HepG2 (cell line): Measurements from ENCODE around the gene BABAM1. TPM values are rescaled to one million over a fixed set of nuclear protein-coding genes. Genes with fewer than 3 reads are reported as not detected.

Experiments
- ATAC-seq: fragments of 200-7000 bp; cut with Tn5 transposase; 3 replicates; pipeline ENCODE4 v1.9.1; 2020; ENCODE audit warnings: mild to moderate bottlenecking, moderate library complexity
- BruUV-seq: library from RNA; stranded (reverse); fragments of 400-500 nt; replicated peaks from 2 replicates; lab custom pipeline; 2021; lab: Mats Ljungman, UMichigan
- CTCF ChIA-PET: fragments of 300-600 bp; formaldehyde crosslinking; extraction: SDS; loops from one replicate; lab custom pipeline; 2021; ENCODE audit warnings: low total read pairs, inconsistent platforms, low intra/inter-chr PET ratio; lab: Yijun Ruan, JAX
- POLR2A ChIA-PET: fragments of 350-600 bp; sonication (Branson Sonifier 250); formaldehyde crosslinking; loops from one replicate; lab custom pipeline; 2020; ENCODE audit warnings: antibody characterized with exemption, inconsistent platforms; lab: Yijun Ruan, JAX
- DNase-seq: peaks from one replicate; pipeline ENCODE4 v3.0.0-alpha.2; 2015; ENCODE audit warnings: low spot score
- FAIRE-seq: peaks from 3 replicates; lab custom pipeline; 2011; peaks lifted over from hg19 to GRCh38; lab: Jason Lieb, UNC
- H2AFZ ChIP-seq: one replicate; pipeline ENCODE4 v1.6.1; 2011; ENCODE audit warnings: low read length, inconsistent platforms
- H3K27ac ChIP-seq: fragments of 300-600 bp; 3 replicates; pipeline ENCODE4 v1.8.0; 2011; ENCODE audit warnings: mixed run types, mild to moderate bottlenecking, mixed read lengths, low read length, inconsistent platforms; ENCODE audit not compliant: insufficient read depth; ENCODE audit errors: extremely low read length
- H3K27me3 ChIP-seq, 2 experiments: fragments of 200-600 bp in 1 of 2; 2 replicates in 1 of 2; 3 replicates in 1 of 2; pipeline versions ENCODE4 v1.6.0 to v1.8.0; 2011; ENCODE audit warnings: low read length in 2 of 2, mild to moderate bottlenecking in 2 of 2, moderate library complexity in 2 of 2, inconsistent platforms in 1 of 2; ENCODE audit not compliant: insufficient read depth in 2 of 2, control insufficient read depth in 1 of 2
- H3K36me3 ChIP-seq, 2 experiments: fragments of 200-600 bp in 1 of 2; replicated peaks in 1 of 2; 2 replicates in 1 of 2; 3 replicates in 1 of 2; pipeline versions ENCODE4 v1.5.1 to v1.8.0; 2011; ENCODE audit warnings: low read length in 2 of 2, inconsistent platforms in 1 of 2; ENCODE audit not compliant: insufficient read depth in 2 of 2, control insufficient read depth in 1 of 2
- H3K4me1 ChIP-seq: 2 replicates; pipeline ENCODE4 v1.5.1; 2012; ENCODE audit warnings: low read length, inconsistent platforms; ENCODE audit not compliant: insufficient read depth
- H3K4me2 ChIP-seq: 2 replicates; pipeline ENCODE4 v1.6.0; 2011; ENCODE audit warnings: low read depth, low read length, inconsistent platforms
- H3K4me3 ChIP-seq, 3 experiments: fragments of 200-600 bp in 1 of 3; sonication (generic), shearing (Covaris generic) in 1 of 3; replicated peaks in 1 of 3; 2 replicates each; pipeline ENCODE4 v1.5.1; 2011 to 2016; ENCODE audit warnings: low read length in 3 of 3, inconsistent platforms in 2 of 3, low read depth in 2 of 3, mild to moderate bottlenecking in 2 of 3, control low read depth in 1 of 3, mixed read lengths in 1 of 3; ENCODE audit not compliant: insufficient read depth in 1 of 3
- H3K79me2 ChIP-seq: one replicate; pipeline ENCODE4 v1.6.1; 2011; ENCODE audit warnings: low read length, inconsistent platforms; ENCODE audit not compliant: insufficient read depth
- H3K9ac ChIP-seq: 2 replicates; pipeline ENCODE4 v1.6.0; 2011; ENCODE audit warnings: mild to moderate bottlenecking, low read depth, low read length, inconsistent platforms; ENCODE audit not compliant: insufficient read depth
- H3K9me3 ChIP-seq: 2 replicates; pipeline ENCODE4 v1.5.1; 2012; ENCODE audit warnings: mild to moderate bottlenecking, low read length
- H4K20me1 ChIP-seq: 2 replicates; pipeline ENCODE4 v1.6.0; 2011; ENCODE audit warnings: inconsistent platforms, mild to moderate bottlenecking, low read length, moderate library complexity; ENCODE audit not compliant: insufficient read depth
- CBFB ChIP-seq: sonication (generic); formaldehyde crosslinking; IDR thresholded peaks from 2 replicates; pipeline ENCODE4 v1.4.0; 2020; ENCODE audit warnings: missing genetic modification reagents
- RBM22 ChIP-seq: fragments of 200-400 bp; formaldehyde crosslinking; optimal IDR thresholded peaks from 2 replicates; pipeline ENCODE3; 2017; ENCODE audit warnings: mild to moderate bottlenecking, low read length, moderate library complexity
- ZNF816 ChIP-seq: sonication (generic); formaldehyde crosslinking; IDR thresholded peaks from 2 replicates; pipeline ENCODE4 v1.8.0; 2022; ENCODE audit warnings: missing genetic modification reagents, mild to moderate bottlenecking, borderline replicate concordance
- WGBS: methylation state at CpG from one replicate; pipeline ENCODE4 v1.1.6; 2017; ENCODE audit warnings: low lambda C conversion rate; 5-methylcytosine and 5-hydroxymethylcytosine counted together
- in situ Hi-C: cut with HindIII; loops from 2 replicates; pipeline ENCODE4 v1.10.0; 2017; ENCODE audit warnings: low pct_unique_long_range_greater_than_20kb; ENCODE audit not compliant: extremely low pct_ligation_motif_present
- intact Hi-C: fragments of 100-400 bp; cut with micrococcal nuclease; formaldehyde crosslinking; loops from one replicate; pipeline ENCODE4 v1.10.0; 2022; ENCODE audit not compliant: unreplicated experiment
- polyA plus RNA-seq, 8 experiments: library from polyadenylated mRNA; depleted of rRNA in 3 of 8; stranded (reverse) in 7 of 8; unstranded in 1 of 8; fragments of >200 nt; fragmentation: Illumina TruSeq in 4 of 8; extraction: Trizol in 4 of 8; gene quantifications; 2 replicates each; pipeline versions ENCODE4 v1.2.1 to v1.2.3, GENCODE V29; 2011 to 2016; ENCODE audit warnings: low read depth in 4 of 8, missing spikeins in 1 of 8, mixed read lengths in 1 of 8; ENCODE audit not compliant: insufficient read depth in 1 of 8
- total RNA-seq, 5 experiments: library from RNA; depleted of rRNA; stranded (reverse); fragments of >200 nt; fragmentation: Illumina TruSeq; extraction: Trizol; gene quantifications; 2 replicates each; pipeline ENCODE4 v1.2.3, GENCODE V29; 2016; ENCODE audit warnings: low read depth in 1 of 5
- TF ChIP-seq, protein P1 (sequence below): sonication (generic); formaldehyde crosslinking; IDR thresholded peaks from 2 replicates; pipeline ENCODE4 v1.8.0; 2022; ENCODE audit warnings: mild to moderate bottlenecking, missing genetic modification reagents, borderline replicate concordance

The BABAM1 gene
- total and polyA plus RNA-seq, 2 of the 13 experiments (the other 11 are each of a cell fraction or from before 2014, with no cell fraction given): 70.0 to 82.0 TPM

GRCh38 chr19:17237747-17238706, 29.2 kb upstream of the BABAM1 start:
- Histone ChIP-seq H2AFZ (no peak overlapping the region), H3K4me1 (peaks cover 64% of the 10 kb centered on the region), H3K27me3 (no peaks in the 10 kb centered on the region), H3K4me3 (no peak overlapping the region), H3K4me2 (no peak overlapping the region), H3K9me3 (no peaks in the 10 kb centered on the region), H3K79me2 (peaks cover 40% of the 10 kb centered on the region), H3K9ac (no peak overlapping the region), H4K20me1 (peaks cover 27% of the 10 kb centered on the region; the same call in 1 of the 2 replicates), H3K36me3 (peaks cover 14 to 37% of the 10 kb centered on the region in 2 experiments), H3K27ac (no peak overlapping the region)
- ATAC-seq (no peak), DNase-seq (no peak), FAIRE-seq (no peak)
- POLR2A ChIA-PET: interaction anchor here (0.8 to 9.0 kb wide), 4 partner anchors 9 to 29 kb away, joined by 3 to 178 read pairs (median 5); partner anchors contain the start of genes BABAM1, OCEL1 and USE1
- intact Hi-C loops: no loop called here
- peak; percentile 40 for TF ChIP-seq RBM22
- TF ChIP-seq ZNF816 (CRISPR knock-in tag): no peak
- TF ChIP-seq, protein P1, sequence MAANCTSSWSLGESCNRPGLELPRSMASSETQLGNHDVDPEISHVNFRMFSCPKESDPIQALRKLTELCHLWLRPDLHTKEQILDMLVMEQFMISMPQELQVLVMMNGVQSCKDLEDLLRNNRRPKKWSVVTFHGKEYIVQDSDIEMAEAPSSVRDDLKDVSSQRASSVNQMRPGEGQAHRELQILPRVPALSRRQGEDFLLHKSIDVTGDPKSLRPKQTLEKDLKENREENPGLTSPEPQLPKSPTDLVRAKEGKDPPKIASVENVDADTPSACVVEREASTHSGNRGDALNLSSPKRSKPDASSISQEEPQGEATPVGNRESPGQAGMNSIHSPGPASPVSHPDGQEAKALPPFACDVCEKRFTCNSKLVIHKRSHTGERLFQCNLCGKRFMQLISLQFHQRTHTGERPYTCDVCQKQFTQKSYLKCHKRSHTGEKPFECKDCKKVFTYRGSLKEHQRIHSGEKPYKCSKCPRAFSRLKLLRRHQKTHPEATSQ (CRISPR knock-in tag): no peak
- TF ChIP-seq CBFB: no peak
- BruUV-seq: no TSS peak
- CTCF ChIA-PET: no interaction called here
- 96% methylated on average over 13 of the region's 13 CpGs for WGBS
- in situ Hi-C loops: no loop called here
